Prostate gland (tissue), 2 donors: ENCODE measurements around the gene ERG. TPM values are rescaled to one million over a fixed set of nuclear protein-coding genes. Genes with fewer than 3 reads are reported as not detected.

Experiments used
- DNase-seq: peaks from one replicate; pipeline ENCODE4 v3.0.0-alpha.2; 2019; ENCODE audit warnings: low spot score
- H3K27ac ChIP-seq, 2 donors: fragments of 200-600 bp; sonication (generic); 2 replicates each; pipeline ENCODE4 v1.5.1; 2017 to 2019
- H3K27me3 ChIP-seq: fragments of 200-600 bp; sonication (generic); replicated peaks from 2 replicates; pipeline ENCODE4 v1.5.1; 2019; ENCODE audit not compliant: insufficient read depth
- H3K36me3 ChIP-seq, 2 donors: fragments of 200-600 bp; sonication (generic); 1 replicate in 1 of 2; 2 replicates in 1 of 2; pipeline versions ENCODE4 v1.5.1 to v1.8.1; 2017 to 2019
- H3K4me1 ChIP-seq: fragments of 200-600 bp; sonication (generic); replicated peaks from 2 replicates; pipeline ENCODE4 v1.5.1; 2019
- H3K4me3 ChIP-seq, 2 donors: fragments of 200-600 bp; sonication (generic); 2 replicates each; pipeline ENCODE4 v1.5.1; 2017 to 2019
- H3K9me3 ChIP-seq: fragments of 200-600 bp; sonication (generic); 2 replicates; pipeline ENCODE4 v1.5.1; 2017
- CTCF ChIP-seq, 4 experiments: fragments of 200-600 bp in 2 of 4; fragments of 450-650 bp in 2 of 4; sonication (generic) in 2 of 4; IDR thresholded peaks; 1 replicate in 3 of 4; 2 replicates in 1 of 4; pipeline ENCODE4 v1.5.1; 2016 to 2019; ENCODE audit warnings: antibody characterized with exemption in 4 of 4, mild to moderate bottlenecking in 2 of 4, moderate library complexity in 2 of 4
- POLR2A ChIP-seq: fragments of 450-650 bp; IDR thresholded peaks from one replicate; pipeline ENCODE4 v1.6.1; 2016; ENCODE audit warnings: antibody characterized with exemption, mild to moderate bottlenecking
- POLR2AphosphoS5 ChIP-seq: sonication (generic); formaldehyde crosslinking; IDR thresholded peaks from one replicate; pipeline ENCODE4 v1.6.1; 2017; ENCODE audit warnings: antibody characterized with exemption
- WGBS: methylation state at CpG from one replicate; pipeline ENCODE4 v1.1.5; 2018; 5-methylcytosine and 5-hydroxymethylcytosine counted together
- intact Hi-C: fragments of 100-400 bp; cut with DNase I; formaldehyde crosslinking; loops from one replicate; pipeline ENCODE4 v1.14.2; 2022
- total RNA-seq, 2 donors: library from RNA; depleted of rRNA; stranded (reverse); fragments of >200 nt; gene quantifications; one replicate each; pipeline ENCODE4 v1.1.0, GENCODE V29; 2016

Gene ERG
- total RNA-seq, 2 donors from 2014 or later = 2.6 to 11.2 TPM

GRCh38 chr21:38409907-38410306, 88.4 kb downstream of the ERG start:
- Histone ChIP-seq H3K27me3 (no peaks in the 10 kb centered on the region), H3K27ac (no peak overlapping the region), H3K4me1 (no peaks in the 10 kb centered on the region), H3K4me3 (no peak overlapping the region), H3K9me3 (no peaks in the 10 kb centered on the region), H3K36me3 (no peaks in the 10 kb centered on the region)
- DNase-seq = no peak
- 45% methylated on average over 3 of the region's 3 CpGs for WGBS
- TF ChIP-seq POLR2AphosphoS5 (no peak), POLR2A (no peak), CTCF (IDR thresholded peaks at IDR 0.05) (no peak)
- intact Hi-C loops = no loop called here

DNA sequence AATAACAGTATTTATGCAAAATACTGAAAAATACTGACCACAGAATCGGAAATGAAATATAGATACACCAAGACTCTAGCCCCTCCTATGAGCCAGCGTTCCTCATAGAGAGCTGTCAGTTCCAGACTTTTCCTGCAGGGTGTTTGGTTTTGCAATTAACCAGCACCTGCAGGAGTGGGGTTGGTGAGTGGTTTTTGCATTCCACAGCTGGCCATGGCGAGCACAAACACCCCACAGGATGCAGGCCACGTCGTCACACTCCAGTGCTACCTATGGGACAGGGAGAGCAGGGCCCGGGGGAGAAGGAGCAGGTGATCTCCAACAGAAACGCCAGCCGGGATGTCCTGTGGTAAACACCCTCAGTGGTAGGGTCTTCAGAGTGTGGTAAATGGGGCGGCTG, 94.1 kb downstream of the ERG start:
- Histone ChIP-seq H3K27me3 (no peaks in the 10 kb centered on the region), H3K4me1 (no peaks in the 10 kb centered on the region), H3K4me3 (no peak overlapping the region), H3K27ac (no peak overlapping the region), H3K36me3 (no peaks in the 10 kb centered on the region), H3K9me3 (no peaks in the 10 kb centered on the region)
- no peak for DNase-seq
- intact Hi-C loops = no loop called here
- TF ChIP-seq CTCF (IDR thresholded peaks at IDR 0.05) = no peak
- no peak for TF ChIP-seq POLR2AphosphoS5
- WGBS = 81% methylated on average over 9 of the region's 9 CpGs

GRCh38 chr21:38402795-38403194, 95.5 kb downstream of the ERG start:
- no peak overlapping the region for H3K27ac ChIP-seq
- no peak for TF ChIP-seq CTCF (IDR thresholded peaks at IDR 0.05)
- TF ChIP-seq POLR2A = no peak
- TF ChIP-seq POLR2AphosphoS5 = no peak
- intact Hi-C loops = no loop called here
- WGBS = 48% methylated on average over 6 of the region's 6 CpGs
- no peaks in the 10 kb centered on the region for H3K4me1 ChIP-seq
- no peaks in the 10 kb centered on the region for H3K36me3 ChIP-seq
- DNase-seq = no peak
- no peak overlapping the region for H3K4me3 ChIP-seq
- no peaks in the 10 kb centered on the region for H3K9me3 ChIP-seq
- H3K27me3 ChIP-seq = no peaks in the 10 kb centered on the region

- Histone ChIP-seq H3K4me1 (no peaks in the 10 kb centered on the region), H3K27me3 (no peaks in the 10 kb centered on the region), H3K9me3 (no peaks in the 10 kb centered on the region), H3K4me3 (no peak overlapping the region), H3K36me3 (no peaks in the 10 kb centered on the region), H3K27ac (no peak overlapping the region)
- no peak for DNase-seq
- 82% methylated on average over 11 of the region's 11 CpGs for WGBS
- TF ChIP-seq CTCF (IDR thresholded peaks at IDR 0.05) (no peak), POLR2A (no peak), POLR2AphosphoS5 (no peak)
- intact Hi-C loops = no loop called here
Observed at GRCh38 chr21:38402291-38402690, 96.0 kb downstream of the ERG start.

- intact Hi-C loops = no loop called here
- WGBS = 81% methylated on average over 12 of the region's 12 CpGs
- no peaks in the 10 kb centered on the region for H3K36me3 ChIP-seq
- H3K9me3 ChIP-seq = no peaks in the 10 kb centered on the region
- no peak overlapping the region for H3K4me3 ChIP-seq
- H3K4me1 ChIP-seq = no peaks in the 10 kb centered on the region
- no peak for DNase-seq
- no peaks in the 10 kb centered on the region for H3K27me3 ChIP-seq
- no peak overlapping the region for H3K27ac ChIP-seq
- no peak for TF ChIP-seq POLR2AphosphoS5
- no peak for TF ChIP-seq POLR2A
- TF ChIP-seq CTCF (IDR thresholded peaks at IDR 0.05) = no peak
Observed at GRCh38 chr21:38401191-38401926, 96.9 kb downstream of the ERG start.
